BE2C (cell line): ENCODE results near the gene MCTP2.

ENCODE experiments used
- DNase-seq: peaks from one replicate; pipeline ENCODE4 v3.0.0-alpha.2; 2020
- H3K27me3 ChIP-seq: fragments of 250-450 bp; sonication (Bioruptor Pico); 2 replicates; pipeline ENCODE4 v1.5.1; 2020; ENCODE audit warnings: mild to moderate bottlenecking
- H3K36me3 ChIP-seq: fragments of 250-450 bp; sonication (Bioruptor Pico); 2 replicates; pipeline ENCODE4 v1.5.1; 2020; ENCODE audit warnings: mild to moderate bottlenecking
- H3K4me1 ChIP-seq: fragments of 250-450 bp; sonication (Bioruptor Pico); 2 replicates; pipeline ENCODE4 v1.5.1; 2020
- H3K4me3 ChIP-seq: 2 replicates; pipeline ENCODE4 v1.5.1; 2011; ENCODE audit warnings: low read depth, low read length
- H3K9me3 ChIP-seq: fragments of 250-450 bp; sonication (Bioruptor Pico); 2 replicates; pipeline ENCODE4 v1.5.1; 2020
- CTCF ChIP-seq: IDR thresholded peaks from 2 replicates; pipeline ENCODE4 v1.5.1; 2012; ENCODE audit warnings: mild to moderate bottlenecking, low read depth, low read length

Gene MCTP2

GRCh38 chr15:94363382-94363781, 132.0 kb downstream of the MCTP2 start:
- TF ChIP-seq CTCF = no peak
- DNase-seq = no peak
- no peaks in the 10 kb centered on the region for H3K4me1 ChIP-seq

GRCh38 chr15:94366781-94367180, 135.4 kb downstream of the MCTP2 start:
- no peaks in the 10 kb centered on the region for H3K4me1 ChIP-seq
- H3K9me3 ChIP-seq = no peaks in the 10 kb centered on the region
- no peak for TF ChIP-seq CTCF
- H3K27me3 ChIP-seq = no peaks in the 10 kb centered on the region
- H3K36me3 ChIP-seq = no peaks in the 10 kb centered on the region
- no peak overlapping the region for H3K4me3 ChIP-seq
- DNase-seq = no peak

More at GRCh38 chr15:94363382-94363781, 132.0 kb downstream of the MCTP2 start:
- Histone ChIP-seq H3K9me3 (no peaks in the 10 kb centered on the region), H3K27me3 (no peaks in the 10 kb centered on the region), H3K4me3 (no peak overlapping the region), H3K36me3 (no peaks in the 10 kb centered on the region)

- no peaks in the 10 kb centered on the region for H3K4me1 ChIP-seq
- TF ChIP-seq CTCF = no peak
- no peaks in the 10 kb centered on the region for H3K36me3 ChIP-seq
- H3K4me3 ChIP-seq = no peak overlapping the region
- no peaks in the 10 kb centered on the region for H3K27me3 ChIP-seq
- no peaks in the 10 kb centered on the region for H3K9me3 ChIP-seq
- DNase-seq = no peak
Observed at GRCh38 chr15:94367726-94368535, 136.6 kb downstream of the MCTP2 start.

- H3K4me1 ChIP-seq = no peaks in the 10 kb centered on the region
- no peaks in the 10 kb centered on the region for H3K36me3 ChIP-seq
- no peak overlapping the region for H3K4me3 ChIP-seq
- H3K9me3 ChIP-seq = no peaks in the 10 kb centered on the region
- no peak for TF ChIP-seq CTCF
- H3K27me3 ChIP-seq = no peaks in the 10 kb centered on the region
- DNase-seq = no peak
Observed at GRCh38 chr15:94370206-94370935, 139.0 kb downstream of the MCTP2 start.

GRCh38 chr15:94370936-94371285, 139.6 kb downstream of the MCTP2 start:
- H3K27me3 ChIP-seq = no peaks in the 10 kb centered on the region
- no peaks in the 10 kb centered on the region for H3K36me3 ChIP-seq
- H3K9me3 ChIP-seq = no peaks in the 10 kb centered on the region
- no peak for TF ChIP-seq CTCF
- no peak overlapping the region for H3K4me3 ChIP-seq
- H3K4me1 ChIP-seq = no peaks in the 10 kb centered on the region
- DNase-seq = no peak

- Histone ChIP-seq H3K36me3 (no peaks in the 10 kb centered on the region), H3K9me3 (no peaks in the 10 kb centered on the region), H3K4me3 (no peak overlapping the region), H3K4me1 (no peaks in the 10 kb centered on the region), H3K27me3 (no peaks in the 10 kb centered on the region)
- no peak for TF ChIP-seq CTCF
- DNase-seq = no peak
Observed at GRCh38 chr15:94372821-94373220, 141.5 kb downstream of the MCTP2 start.
